HepG2 (cell line): ENCODE results near the gene MKRN3. TPM values are rescaled to one million over a fixed set of nuclear protein-coding genes. Genes with fewer than 3 reads are reported as not detected.

Source experiments
- ATF7-NPFF ChIP-seq: sonication (generic); formaldehyde crosslinking; IDR thresholded peaks from 2 replicates; pipeline ENCODE4 v1.8.1; 2023; ENCODE audit warnings: mild to moderate bottlenecking, low read depth, missing genetic modification reagents, moderate library complexity
- ATRX ChIP-seq: sonication (generic); formaldehyde crosslinking; IDR thresholded peaks from 2 replicates; pipeline ENCODE4 v1.4.0; 2020; ENCODE audit warnings: missing genetic modification reagents, borderline replicate concordance
- HDAC1 ChIP-seq: sonication (generic); formaldehyde crosslinking; IDR thresholded peaks from 2 replicates; pipeline ENCODE4 v1.5.1; 2020; ENCODE audit warnings: mild to moderate bottlenecking, missing genetic modification reagents
- KDM5A ChIP-seq: fragments of 200-600 bp; sonication (generic); IDR thresholded peaks from 2 replicates; pipeline ENCODE4 v1.7.0; 2018; ENCODE audit warnings: antibody characterized with exemption, mild to moderate bottlenecking, low read length, borderline replicate concordance
- KDM6A ChIP-seq: IDR thresholded peaks from 2 replicates; pipeline ENCODE4 v1.6.1; 2016; ENCODE audit warnings: low read depth
- PHF8 ChIP-seq: sonication (generic); formaldehyde crosslinking; IDR thresholded peaks from 2 replicates; pipeline ENCODE4 v1.5.0; 2020; ENCODE audit warnings: missing genetic modification reagents
- POLR2AphosphoS5 ChIP-seq: IDR thresholded peaks from 2 replicates; pipeline ENCODE4 v1.6.1; 2012; ENCODE audit warnings: low read depth, low read length
- SRSF1 ChIP-seq: fragments of 200-400 bp; formaldehyde crosslinking; optimal IDR thresholded peaks from 2 replicates; pipeline ENCODE3; 2017; ENCODE audit warnings: mild to moderate bottlenecking, low read depth, low read length, moderate library complexity
- ZBTB7B ChIP-seq: sonication (generic); formaldehyde crosslinking; IDR thresholded peaks from 2 replicates; pipeline ENCODE4 v1.4.0; 2020; ENCODE audit warnings: missing genetic modification reagents
- ZFP36L2 ChIP-seq: sonication (generic); formaldehyde crosslinking; IDR thresholded peaks from 2 replicates; pipeline ENCODE4 v1.4.0; 2020; ENCODE audit warnings: missing genetic modification reagents
- ZNF207 ChIP-seq: fragments of 450-650 bp; IDR thresholded peaks from 2 replicates; pipeline ENCODE4 v1.6.1; 2016; ENCODE audit warnings: antibody characterized with exemption, borderline replicate concordance
- ZNF503 ChIP-seq: sonication (generic); formaldehyde crosslinking; IDR thresholded peaks from 2 replicates; pipeline ENCODE4 v1.4.0; 2020; ENCODE audit warnings: missing genetic modification reagents
- ZNF766 ChIP-seq: sonication (generic); formaldehyde crosslinking; IDR thresholded peaks from 2 replicates; pipeline ENCODE4 v1.5.0; 2020; ENCODE audit warnings: missing genetic modification reagents, borderline replicate concordance
- ZSCAN9 ChIP-seq: IDR thresholded peaks from 2 replicates; pipeline ENCODE4 v1.6.1; 2016; ENCODE audit warnings: borderline replicate concordance
- polyA plus RNA-seq, 8 experiments: library from polyadenylated mRNA; depleted of rRNA in 3 of 8; stranded (reverse) in 7 of 8; unstranded in 1 of 8; fragments of >200 nt; fragmentation: Illumina TruSeq in 4 of 8; extraction: Trizol in 4 of 8; gene quantifications; 2 replicates each; pipeline versions ENCODE4 v1.2.1 to v1.2.3, GENCODE V29; 2011 to 2016; ENCODE audit warnings: low read depth in 4 of 8, missing spikeins in 1 of 8, mixed read lengths in 1 of 8; ENCODE audit not compliant: insufficient read depth in 1 of 8
- total RNA-seq, 5 experiments: library from RNA; depleted of rRNA; stranded (reverse); fragments of >200 nt; fragmentation: Illumina TruSeq; extraction: Trizol; gene quantifications; 2 replicates each; pipeline ENCODE4 v1.2.3, GENCODE V29; 2016; ENCODE audit warnings: low read depth in 1 of 5
- TF ChIP-seq, protein P1 (sequence below): sonication (generic); formaldehyde crosslinking; IDR thresholded peaks from 2 replicates; pipeline ENCODE4 v1.4.0; 2020; ENCODE audit warnings: mild to moderate bottlenecking, low read depth, missing genetic modification reagents
- TF ChIP-seq, protein P2 (sequence below): sonication (generic); formaldehyde crosslinking; IDR thresholded peaks from 2 replicates; pipeline ENCODE4 v1.4.0; 2020; ENCODE audit warnings: missing genetic modification reagents, mild to moderate bottlenecking, borderline replicate concordance
- TF ChIP-seq, protein P3 (sequence below): sonication (generic); formaldehyde crosslinking; IDR thresholded peaks from 2 replicates; pipeline ENCODE4 v1.4.0; 2020; ENCODE audit warnings: missing genetic modification reagents

MKRN3 gene
- total and polyA plus RNA-seq, 2 of the 13 experiments (the other 11 are each of a cell fraction or from before 2014, with no cell fraction given) = 2.4 to 5.2 TPM

GRCh38 chr15:23565395-23566070 lies at the start of gene MKRN3 (continued):
- TF ChIP-seq ATF7-NPFF = no peak
- TF ChIP-seq ATRX (CRISPR knock-in tag) = no peak
- peak; percentile 60 for TF ChIP-seq KDM5A
- TF ChIP-seq ZFP36L2 (CRISPR knock-in tag) = no peak
- TF ChIP-seq, protein P1, sequence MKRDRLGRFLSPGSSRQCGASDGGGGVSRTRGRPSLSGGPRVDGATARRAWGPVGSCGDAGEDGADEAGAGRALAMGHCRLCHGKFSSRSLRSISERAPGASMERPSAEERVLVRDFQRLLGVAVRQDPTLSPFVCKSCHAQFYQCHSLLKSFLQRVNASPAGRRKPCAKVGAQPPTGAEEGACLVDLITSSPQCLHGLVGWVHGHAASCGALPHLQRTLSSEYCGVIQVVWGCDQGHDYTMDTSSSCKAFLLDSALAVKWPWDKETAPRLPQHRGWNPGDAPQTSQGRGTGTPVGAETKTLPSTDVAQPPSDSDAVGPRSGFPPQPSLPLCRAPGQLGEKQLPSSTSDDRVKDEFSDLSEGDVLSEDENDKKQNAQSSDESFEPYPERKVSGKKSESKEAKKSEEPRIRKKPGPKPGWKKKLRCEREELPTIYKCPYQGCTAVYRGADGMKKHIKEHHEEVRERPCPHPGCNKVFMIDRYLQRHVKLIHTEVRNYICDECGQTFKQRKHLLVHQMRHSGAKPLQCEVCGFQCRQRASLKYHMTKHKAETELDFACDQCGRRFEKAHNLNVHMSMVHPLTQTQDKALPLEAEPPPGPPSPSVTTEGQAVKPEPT (CRISPR knock-in tag) = no peak
- TF ChIP-seq POLR2AphosphoS5 = no peak
- TF ChIP-seq, protein P2, sequence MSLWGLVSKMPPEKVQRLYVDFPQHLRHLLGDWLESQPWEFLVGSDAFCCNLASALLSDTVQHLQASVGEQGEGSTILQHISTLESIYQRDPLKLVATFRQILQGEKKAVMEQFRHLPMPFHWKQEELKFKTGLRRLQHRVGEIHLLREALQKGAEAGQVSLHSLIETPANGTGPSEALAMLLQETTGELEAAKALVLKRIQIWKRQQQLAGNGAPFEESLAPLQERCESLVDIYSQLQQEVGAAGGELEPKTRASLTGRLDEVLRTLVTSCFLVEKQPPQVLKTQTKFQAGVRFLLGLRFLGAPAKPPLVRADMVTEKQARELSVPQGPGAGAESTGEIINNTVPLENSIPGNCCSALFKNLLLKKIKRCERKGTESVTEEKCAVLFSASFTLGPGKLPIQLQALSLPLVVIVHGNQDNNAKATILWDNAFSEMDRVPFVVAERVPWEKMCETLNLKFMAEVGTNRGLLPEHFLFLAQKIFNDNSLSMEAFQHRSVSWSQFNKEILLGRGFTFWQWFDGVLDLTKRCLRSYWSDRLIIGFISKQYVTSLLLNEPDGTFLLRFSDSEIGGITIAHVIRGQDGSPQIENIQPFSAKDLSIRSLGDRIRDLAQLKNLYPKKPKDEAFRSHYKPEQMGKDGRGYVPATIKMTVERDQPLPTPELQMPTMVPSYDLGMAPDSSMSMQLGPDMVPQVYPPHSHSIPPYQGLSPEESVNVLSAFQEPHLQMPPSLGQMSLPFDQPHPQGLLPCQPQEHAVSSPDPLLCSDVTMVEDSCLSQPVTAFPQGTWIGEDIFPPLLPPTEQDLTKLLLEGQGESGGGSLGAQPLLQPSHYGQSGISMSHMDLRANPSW (CRISPR knock-in tag) = no peak
- TF ChIP-seq PHF8 (CRISPR knock-in tag) = peak; percentile 69
- TF ChIP-seq ZNF766 = no peak
- TF ChIP-seq ZNF503 (CRISPR knock-in tag) = no peak
- no peak for TF ChIP-seq HDAC1
- 0 out of 2 replicates have a peak, but pooled peaks have one; percentile 37 for TF ChIP-seq ZSCAN9 (CRISPR knock-in tag)
- TF ChIP-seq, protein P3, sequence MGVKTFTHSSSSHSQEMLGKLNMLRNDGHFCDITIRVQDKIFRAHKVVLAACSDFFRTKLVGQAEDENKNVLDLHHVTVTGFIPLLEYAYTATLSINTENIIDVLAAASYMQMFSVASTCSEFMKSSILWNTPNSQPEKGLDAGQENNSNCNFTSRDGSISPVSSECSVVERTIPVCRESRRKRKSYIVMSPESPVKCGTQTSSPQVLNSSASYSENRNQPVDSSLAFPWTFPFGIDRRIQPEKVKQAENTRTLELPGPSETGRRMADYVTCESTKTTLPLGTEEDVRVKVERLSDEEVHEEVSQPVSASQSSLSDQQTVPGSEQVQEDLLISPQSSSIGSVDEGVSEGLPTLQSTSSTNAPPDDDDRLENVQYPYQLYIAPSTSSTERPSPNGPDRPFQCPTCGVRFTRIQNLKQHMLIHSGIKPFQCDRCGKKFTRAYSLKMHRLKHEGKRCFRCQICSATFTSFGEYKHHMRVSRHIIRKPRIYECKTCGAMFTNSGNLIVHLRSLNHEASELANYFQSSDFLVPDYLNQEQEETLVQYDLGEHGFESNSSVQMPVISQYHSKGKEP (CRISPR knock-in tag) = no peak
- TF ChIP-seq ZBTB7B = no peak
- peak; percentile 85 for TF ChIP-seq SRSF1
- no peak for TF ChIP-seq KDM6A (CRISPR knock-in tag)
- TF ChIP-seq ZNF207 = no peak
